Epithelial cell of alveolus of lung (primary cell): Measurements from ENCODE around the gene ZNF141. TPM values are rescaled to one million over a fixed set of nuclear protein-coding genes. Genes with fewer than 3 reads are reported as not detected.

Source experiments
- total RNA-seq: library from RNA; depleted of rRNA; stranded (reverse); fragments of >200 nt; gene quantifications from 2 replicates; pipeline ENCODE4 v1.2.1, GENCODE V29; 2015

Gene ZNF141
- total RNA-seq = 3.0 and 8.5 TPM in 2 replicates

GRCh38 chr4:337143-337931 is at the start of gene ZNF141:
Gene ZNF141 (plus strand): TSS chr4:337814. CDS start chr4:337984, 170 bp downstream.

GRCh38 chr4:304969-305680 is 32.5 kb upstream of the ZNF141 start, which contains the start of gene ZNF732:
Gene ZNF732 (minus strand): TSS chr4:305474. CDS start chr4:305310, 164 bp downstream.

Other genes with a start within 250 kb of the ZNF141 start
- gene ZNF718, start 213.3 kb upstream of the ZNF141 start, total RNA-seq = 2.8 and 5.9 TPM in 2 replicates
- gene ZNF732, start 32.3 kb upstream of the ZNF141 start, total RNA-seq = 0.32 and 0.65 TPM in 2 replicates
- gene ZNF721, start 161.3 kb downstream of the ZNF141 start, total RNA-seq = 11.0 and 13.3 TPM in 2 replicates
- 25.5 and 32.9 TPM in 2 replicates for gene PIGG, start 161.4 kb downstream of the ZNF141 start, total RNA-seq
- not detected in 2 replicates for gene TMEM271, start 238.5 kb downstream of the ZNF141 start, total RNA-seq